Left kidney (tissue), 2 donors: ENCODE results near the gene DLG2. TPM values are rescaled to one million over a fixed set of nuclear protein-coding genes. Genes with fewer than 3 reads are reported as not detected.

ENCODE experiments used
- DNase-seq: peaks from one replicate; pipeline ENCODE4 v3.0.0-alpha.2; 2013
- polyA plus RNA-seq: library from polyadenylated mRNA; unstranded; fragments of 120-200 nt; gene quantifications from one replicate; pipeline ENCODE4 v1.2.1, GENCODE V29; 2013; ENCODE audit not compliant: insufficient read length

DLG2 gene
- polyA plus RNA-seq, 1 donor = 13.4 TPM

GRCh38 chr11:84012171-84012826 lies 1614.8 kb downstream of the DLG2 start:
- no peak for DNase-seq

DNA sequence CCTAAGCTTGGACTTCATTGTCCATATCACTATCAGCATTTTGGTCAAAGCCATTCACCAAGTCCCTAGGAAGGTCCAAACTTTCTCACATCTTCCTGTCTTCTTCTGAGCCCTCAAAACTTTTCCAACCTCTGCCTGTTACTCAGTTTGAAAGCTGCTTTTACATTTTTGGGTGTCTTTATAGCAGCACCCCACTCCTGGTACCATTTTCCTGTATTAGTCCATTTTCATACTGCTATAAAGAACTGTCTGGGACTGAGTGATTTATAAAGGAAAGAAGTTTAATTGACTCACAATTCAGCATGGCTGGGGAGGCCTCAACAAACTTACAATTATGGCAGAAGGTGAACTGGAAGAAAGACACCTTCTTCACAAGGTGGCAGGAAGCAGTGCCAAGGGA lies 1624.0 kb downstream of the DLG2 start:
- no peak for DNase-seq

- DNase-seq = no peak
Measured at GRCh38 chr11:83998921-83999320, 1628.2 kb downstream of the DLG2 start.

GRCh38 chr11:83990160-83990733 lies 1636.9 kb downstream of the DLG2 start:
- DNase-seq = no peak

GRCh38 chr11:83982825-83983224 lies 1644.3 kb downstream of the DLG2 start:
- DNase-seq = no peak

GRCh38 chr11:83979593-83979992 lies 1647.6 kb downstream of the DLG2 start:
- no peak for DNase-seq

- DNase-seq = no peak
Measured at GRCh38 chr11:83978942-83979341, 1648.2 kb downstream of the DLG2 start.

GRCh38 chr11:83976086-83976485 lies 1651.1 kb downstream of the DLG2 start:
- no peak for DNase-seq

DNA sequence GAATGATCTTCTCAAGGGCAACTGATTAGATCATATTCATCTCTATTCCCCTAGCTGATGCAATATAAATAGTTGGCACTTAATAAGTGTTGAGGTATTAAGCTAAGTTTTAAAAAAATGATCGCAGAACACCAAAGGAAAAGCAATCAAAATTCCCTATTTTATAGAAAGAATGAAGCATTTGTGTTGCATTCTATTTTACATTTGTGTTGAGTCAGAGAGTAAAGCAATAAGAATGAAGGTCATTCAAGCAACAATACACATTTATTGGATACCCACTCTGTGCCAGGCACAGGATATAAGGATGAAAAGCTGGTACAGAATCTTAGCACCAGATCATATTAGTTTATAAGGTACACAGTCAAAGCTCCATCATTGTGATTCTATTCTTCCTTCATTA lies 1654.6 kb downstream of the DLG2 start:
- no peak for DNase-seq

DNA sequence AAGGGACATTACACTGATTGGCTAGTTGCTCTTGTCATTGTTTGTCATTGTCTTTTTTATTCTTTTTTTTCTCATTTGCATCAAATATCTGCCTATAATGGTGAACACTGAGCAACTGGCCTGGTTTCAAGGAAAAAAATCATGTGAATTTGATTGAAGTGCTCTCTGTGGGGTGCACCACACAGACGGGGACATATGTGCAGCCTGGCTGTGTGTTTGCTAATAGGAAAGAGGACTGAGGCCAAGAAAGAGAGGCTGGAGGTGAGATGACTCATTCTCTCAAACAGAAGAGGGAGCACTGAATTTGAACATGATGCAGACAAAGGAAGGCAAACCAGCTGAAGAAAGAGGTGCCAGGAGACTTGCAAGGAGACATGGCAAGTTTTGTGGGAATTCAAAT lies 1656.1 kb downstream of the DLG2 start:
- no peak for DNase-seq

DNA sequence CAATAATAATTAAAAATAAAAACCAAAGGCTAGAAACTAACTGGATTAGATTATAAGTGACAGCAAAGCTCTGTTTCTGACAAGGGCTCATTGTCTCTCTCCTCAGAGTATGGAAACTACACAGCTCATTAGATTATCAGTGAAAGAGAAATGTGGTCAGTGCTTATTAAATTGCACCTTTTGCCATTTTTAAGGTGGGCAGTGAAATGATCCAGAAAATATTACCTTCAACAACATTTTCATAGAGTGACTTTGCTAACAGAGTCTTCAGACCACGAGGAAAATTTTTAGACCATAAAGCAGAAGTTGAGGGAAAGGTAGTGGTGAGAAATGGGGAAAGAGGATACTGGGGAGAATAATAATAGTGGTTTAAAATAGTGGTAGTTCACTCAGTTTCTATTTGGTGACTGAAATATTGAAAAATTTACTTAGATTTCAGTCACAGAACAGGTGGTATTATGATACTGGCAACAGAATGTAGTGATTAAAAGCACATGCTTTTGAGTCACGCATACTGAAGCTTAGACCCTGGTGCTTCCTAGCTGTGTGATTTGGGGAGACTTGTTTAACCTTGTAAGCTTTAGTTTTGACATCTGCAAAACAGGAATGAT lies 1657.0 kb downstream of the DLG2 start:
- DNase-seq = no peak

GRCh38 chr11:83957038-83957900 lies 1669.9 kb downstream of the DLG2 start:
- no peak for DNase-seq

DNA sequence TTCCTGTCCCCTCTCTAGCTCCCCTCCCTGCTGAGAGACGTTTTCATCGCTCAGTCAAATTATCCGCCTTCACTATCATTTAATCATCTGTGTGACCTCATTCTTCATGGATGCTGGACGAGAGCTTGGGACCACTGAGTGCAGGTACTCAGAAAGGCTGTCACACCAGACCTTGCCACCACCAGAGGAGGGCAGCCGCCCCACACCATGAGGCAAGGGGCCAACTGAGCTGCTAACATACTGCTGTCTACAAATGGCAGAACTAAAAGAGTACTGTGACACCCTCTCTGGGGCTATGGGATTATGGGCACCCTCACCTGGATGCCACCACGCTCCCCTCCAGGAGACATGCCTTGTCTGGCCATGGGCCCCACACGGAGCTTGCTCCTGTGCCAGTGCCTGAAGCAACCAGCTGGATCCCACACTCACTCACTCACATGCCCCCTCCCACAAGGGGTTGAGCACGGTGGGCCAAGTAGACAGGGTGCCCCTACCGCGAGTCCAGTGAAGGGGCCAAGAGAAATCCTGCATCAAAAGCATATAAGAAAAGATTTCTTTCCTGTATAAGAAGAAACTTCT lies 1670.9 kb downstream of the DLG2 start:
- DNase-seq = no peak

DNA sequence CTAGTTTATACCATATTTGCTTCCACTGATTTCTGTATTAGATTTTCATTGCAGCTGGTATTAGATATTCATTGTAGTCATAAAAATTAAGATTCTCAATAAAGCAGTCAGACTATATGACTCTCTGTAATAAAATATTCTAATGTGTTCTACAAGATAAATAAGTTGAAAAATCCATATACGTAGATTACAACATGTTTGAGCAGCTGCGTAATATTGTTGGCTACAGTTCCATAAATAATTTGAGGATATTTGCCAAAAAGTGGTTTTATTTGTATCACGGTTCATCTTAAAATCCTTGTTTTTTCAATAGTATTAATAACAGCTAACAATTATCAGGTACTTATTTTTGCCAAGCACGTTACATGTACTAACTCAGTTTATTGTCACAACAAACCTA lies 1672.4 kb downstream of the DLG2 start:
- DNase-seq = no peak

DNA sequence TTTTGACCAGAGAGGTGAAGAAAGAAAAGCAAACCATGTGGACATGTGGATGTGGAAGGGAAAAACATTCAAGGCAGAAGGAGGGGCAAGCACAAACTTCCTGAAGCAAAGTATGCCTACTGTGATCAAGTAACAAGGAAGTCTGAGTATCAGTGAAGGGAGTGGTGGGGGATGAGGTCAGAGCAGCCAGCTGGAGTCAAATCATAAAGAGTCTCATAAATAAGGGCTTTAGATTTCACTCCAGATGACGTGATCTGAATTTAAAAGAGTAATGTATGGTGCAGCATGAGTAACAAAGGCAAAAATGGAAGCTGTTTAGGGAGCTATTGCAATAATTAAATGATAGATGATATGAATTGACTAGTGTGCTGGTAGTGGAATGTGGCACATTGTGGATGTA lies 1675.6 kb downstream of the DLG2 start:
- no peak for DNase-seq

DNA sequence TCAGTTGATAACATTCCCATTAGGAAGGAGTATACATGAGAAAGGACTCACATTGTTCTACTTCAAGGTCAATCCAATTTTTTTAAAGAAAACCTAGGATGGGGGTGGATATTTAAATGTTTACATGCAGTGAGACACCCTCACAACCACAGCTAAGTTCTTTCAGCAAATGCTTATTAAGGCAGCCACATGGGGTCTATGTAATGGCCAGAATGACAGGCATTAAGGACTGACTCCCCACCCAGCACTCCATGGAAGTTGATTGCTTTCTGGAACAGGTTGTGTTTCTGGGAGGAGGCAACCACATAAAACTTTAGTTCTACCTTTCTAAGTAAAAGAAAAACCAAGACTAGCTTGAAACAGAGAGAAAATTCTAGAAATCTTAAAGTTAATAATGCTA lies 1678.9 kb downstream of the DLG2 start:
- DNase-seq = no peak

GRCh38 chr11:83945976-83946375 lies 1681.2 kb downstream of the DLG2 start:
- DNase-seq = no peak

DNA sequence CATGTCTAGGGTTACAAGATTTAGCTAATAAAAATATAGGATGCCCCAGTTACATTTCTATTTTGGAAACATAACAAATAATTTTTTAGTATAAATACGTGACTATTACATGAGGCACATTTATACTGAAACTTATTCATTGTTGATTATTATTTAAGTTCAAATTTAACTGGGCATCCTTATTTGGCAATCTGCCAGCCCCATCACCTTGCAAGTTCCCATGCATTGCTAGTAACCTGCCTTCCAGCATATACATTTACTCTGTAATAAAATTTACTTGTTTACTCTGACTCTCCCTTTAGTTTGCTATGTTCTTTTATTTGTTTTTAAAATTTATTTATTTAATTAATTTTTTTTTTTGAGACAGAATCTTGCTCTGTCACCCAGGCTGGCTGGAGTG lies 1686.1 kb downstream of the DLG2 start:
- no peak for DNase-seq

GRCh38 chr11:83938148-83938547 lies 1689.0 kb downstream of the DLG2 start:
- DNase-seq = no peak

DNA sequence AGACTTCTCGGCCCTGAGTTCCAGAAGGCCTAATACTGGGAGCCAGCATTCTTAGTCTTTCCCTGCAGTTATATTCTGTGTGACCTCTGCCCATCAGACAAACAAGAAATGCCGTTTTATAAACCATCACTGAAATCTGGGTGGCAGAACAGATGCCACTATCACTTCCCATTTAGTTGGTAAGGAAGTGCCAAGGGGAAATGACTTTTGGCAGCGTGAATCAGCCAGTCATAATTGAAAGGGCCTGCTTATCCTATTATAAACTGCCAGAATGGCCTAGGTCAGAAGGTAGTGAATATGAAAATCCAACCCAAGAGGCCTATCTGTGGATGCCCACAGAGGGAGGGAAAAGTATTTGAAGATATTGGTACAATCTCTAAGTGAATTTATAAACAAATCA lies 1694.1 kb downstream of the DLG2 start:
- DNase-seq = no peak

GRCh38 chr11:83927422-83927821 lies 1699.7 kb downstream of the DLG2 start:
- no peak for DNase-seq

DNA sequence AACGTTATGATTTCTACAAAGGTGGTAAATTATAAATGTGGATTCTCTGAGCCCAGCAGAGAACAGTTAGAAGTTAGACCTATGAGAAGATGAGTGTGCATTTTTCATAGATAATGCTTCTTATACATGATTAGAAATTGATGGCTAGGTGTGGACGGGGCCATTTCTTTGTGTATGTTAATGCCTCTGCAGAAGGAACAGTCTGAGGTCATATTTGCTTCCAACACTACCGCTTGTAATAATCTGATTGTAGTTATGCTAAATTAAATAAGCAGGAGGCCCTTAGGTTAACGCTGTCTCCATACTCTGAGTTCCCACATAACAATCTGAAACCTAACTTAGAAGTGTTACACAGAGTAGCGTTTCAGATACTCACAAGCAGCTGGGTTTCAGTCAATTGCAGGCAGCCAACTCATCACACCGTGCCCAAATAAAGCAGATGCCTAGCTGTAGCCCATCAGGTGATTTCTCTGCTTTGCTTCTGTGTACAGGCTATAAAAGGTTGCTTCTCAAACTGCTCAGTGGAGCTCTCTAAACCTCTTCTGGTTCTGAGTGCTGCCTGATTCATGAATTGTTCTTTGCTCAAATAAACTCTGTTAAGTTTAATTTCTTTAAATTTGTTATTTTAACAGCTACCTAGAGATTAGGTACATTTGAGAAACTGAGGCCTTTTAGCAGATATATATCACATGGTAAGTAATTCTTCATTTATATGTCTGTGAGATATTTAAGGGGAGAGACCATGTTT lies 1702.2 kb downstream of the DLG2 start:
- no peak for DNase-seq
